ENCODE data around the gene M6PR.

The M6PR gene

DNA sequence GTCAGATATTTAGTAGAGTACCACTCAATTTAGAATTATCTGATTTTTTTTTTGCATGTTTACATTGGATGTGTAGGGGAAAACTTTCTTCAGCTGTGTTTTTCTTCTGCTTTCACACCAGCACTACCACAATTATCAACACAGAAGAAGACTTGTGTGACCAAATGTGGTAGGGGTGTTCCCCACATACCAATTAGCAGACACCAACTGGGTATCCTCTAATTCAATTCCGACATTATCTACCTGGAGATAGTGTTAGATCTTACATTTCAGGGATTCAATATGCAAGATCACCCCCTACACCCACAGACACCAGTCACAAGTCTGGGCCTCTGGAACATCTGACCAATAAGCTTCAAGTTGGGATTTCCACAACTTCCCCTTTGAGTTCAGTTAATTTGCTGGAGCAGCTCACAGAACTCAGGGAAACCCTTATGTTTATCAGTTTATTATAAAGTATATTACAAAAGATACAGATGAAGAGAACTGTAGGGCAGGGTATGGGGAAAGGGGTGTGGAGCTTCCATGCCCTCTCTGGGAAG, 35.8 kb upstream of the M6PR start:
- H3K9ac ChIP-seq = no peak overlapping the region
- TF ChIP-seq, protein P1, sequence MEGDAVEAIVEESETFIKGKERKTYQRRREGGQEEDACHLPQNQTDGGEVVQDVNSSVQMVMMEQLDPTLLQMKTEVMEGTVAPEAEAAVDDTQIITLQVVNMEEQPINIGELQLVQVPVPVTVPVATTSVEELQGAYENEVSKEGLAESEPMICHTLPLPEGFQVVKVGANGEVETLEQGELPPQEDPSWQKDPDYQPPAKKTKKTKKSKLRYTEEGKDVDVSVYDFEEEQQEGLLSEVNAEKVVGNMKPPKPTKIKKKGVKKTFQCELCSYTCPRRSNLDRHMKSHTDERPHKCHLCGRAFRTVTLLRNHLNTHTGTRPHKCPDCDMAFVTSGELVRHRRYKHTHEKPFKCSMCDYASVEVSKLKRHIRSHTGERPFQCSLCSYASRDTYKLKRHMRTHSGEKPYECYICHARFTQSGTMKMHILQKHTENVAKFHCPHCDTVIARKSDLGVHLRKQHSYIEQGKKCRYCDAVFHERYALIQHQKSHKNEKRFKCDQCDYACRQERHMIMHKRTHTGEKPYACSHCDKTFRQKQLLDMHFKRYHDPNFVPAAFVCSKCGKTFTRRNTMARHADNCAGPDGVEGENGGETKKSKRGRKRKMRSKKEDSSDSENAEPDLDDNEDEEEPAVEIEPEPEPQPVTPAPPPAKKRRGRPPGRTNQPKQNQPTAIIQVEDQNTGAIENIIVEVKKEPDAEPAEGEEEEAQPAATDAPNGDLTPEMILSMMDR (conservative IDR thresholded peaks at IDR 0.05; ENCODE audit: low read depth, low read length) = no peak
- H3K4me3 ChIP-seq (IDR thresholded peaks at IDR 0.05; ENCODE audit: insufficient read depth, low read depth, low read length) = no peak overlapping the region
- no peaks in the 10 kb centered on the region for H3K4me1 ChIP-seq (ENCODE audit: low read depth, poor library complexity, severe bottlenecking)
- no peak overlapping the region for H3K4me2 ChIP-seq
- H2AFZ ChIP-seq (ENCODE audit: low read depth) = no peak overlapping the region
- no peaks in the 10 kb centered on the region for H3K36me3 ChIP-seq (ENCODE audit: insufficient read depth)
- no peak overlapping the region for H3K27ac ChIP-seq
- H4K20me1 ChIP-seq (ENCODE audit: insufficient read depth) = no peaks in the 10 kb centered on the region
- H3K27me3 ChIP-seq (ENCODE audit: insufficient read depth, low read depth) = no peaks in the 10 kb centered on the region
- no peaks in the 10 kb centered on the region for H3K79me2 ChIP-seq (ENCODE audit: insufficient read depth, low read depth)

DNA sequence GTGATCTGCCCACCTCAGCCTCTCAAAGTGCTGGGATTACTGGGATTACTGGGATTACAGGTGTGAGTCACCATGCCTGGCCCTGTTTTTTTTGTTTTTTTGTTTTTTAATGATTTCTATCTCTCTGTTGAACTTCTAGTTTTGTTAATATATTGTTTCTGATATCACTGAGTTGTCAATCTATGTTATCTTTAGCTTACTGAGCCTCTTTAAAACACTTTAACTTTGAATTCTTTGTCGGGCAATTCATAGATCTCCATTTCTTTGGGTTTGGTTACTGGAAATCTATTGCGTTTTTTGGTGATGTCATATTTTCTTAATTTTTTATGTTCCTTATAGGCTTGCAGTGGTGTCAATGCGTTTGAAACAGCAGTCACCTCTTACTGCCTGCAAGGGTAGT, 30.7 kb upstream of the M6PR start:
- TF ChIP-seq, protein P1 (conservative IDR thresholded peaks at IDR 0.05; ENCODE audit: low read depth, low read length) = no peak
- Histone ChIP-seq H3K79me2 (ENCODE audit: insufficient read depth, low read depth) (no peaks in the 10 kb centered on the region), H3K4me1 (ENCODE audit: low read depth, poor library complexity, severe bottlenecking) (no peaks in the 10 kb centered on the region), H3K27me3 (ENCODE audit: insufficient read depth, low read depth) (no peaks in the 10 kb centered on the region), H4K20me1 (ENCODE audit: insufficient read depth) (no peaks in the 10 kb centered on the region), H3K27ac (no peak overlapping the region), H3K4me2 (no peak overlapping the region), H3K36me3 (ENCODE audit: insufficient read depth) (no peaks in the 10 kb centered on the region), H2AFZ (ENCODE audit: low read depth) (no peak overlapping the region), H3K4me3 (IDR thresholded peaks at IDR 0.05; ENCODE audit: insufficient read depth, low read depth, low read length) (no peak overlapping the region), H3K9ac (no peak overlapping the region)

DNA sequence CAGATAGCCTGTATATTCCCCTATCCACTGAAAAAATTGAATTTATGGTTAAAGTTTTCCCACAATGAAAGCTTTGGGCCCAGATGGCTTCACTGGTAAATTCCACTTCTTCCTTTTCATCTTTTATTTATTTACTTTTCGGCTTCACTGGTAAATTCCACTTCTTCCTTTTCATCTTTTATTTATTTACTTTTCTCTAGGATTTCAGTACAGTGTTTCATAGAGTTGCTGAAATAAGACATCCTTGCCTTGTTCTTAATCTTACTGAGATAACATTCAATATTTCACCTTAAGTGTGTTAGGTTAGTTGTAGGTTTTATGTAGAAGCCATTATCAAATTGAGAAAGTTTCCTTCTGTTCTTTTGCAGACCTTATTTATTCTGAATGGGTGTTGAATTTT, 21.0 kb upstream of the M6PR start:
- Histone ChIP-seq H3K4me2 (no peak overlapping the region), H2AFZ (ENCODE audit: low read depth) (no peak overlapping the region), H3K4me3 (IDR thresholded peaks at IDR 0.05; ENCODE audit: insufficient read depth, low read depth, low read length) (no peak overlapping the region), H3K79me2 (ENCODE audit: insufficient read depth, low read depth) (no peaks in the 10 kb centered on the region), H4K20me1 (ENCODE audit: insufficient read depth) (no peaks in the 10 kb centered on the region), H3K36me3 (ENCODE audit: insufficient read depth) (no peaks in the 10 kb centered on the region), H3K4me1 (ENCODE audit: low read depth, poor library complexity, severe bottlenecking) (no peaks in the 10 kb centered on the region), H3K27ac (no peak overlapping the region), H3K9ac (no peak overlapping the region), H3K27me3 (ENCODE audit: insufficient read depth, low read depth) (no peaks in the 10 kb centered on the region)
- TF ChIP-seq, protein P1 (conservative IDR thresholded peaks at IDR 0.05; ENCODE audit: low read depth, low read length) = no peak

DNA sequence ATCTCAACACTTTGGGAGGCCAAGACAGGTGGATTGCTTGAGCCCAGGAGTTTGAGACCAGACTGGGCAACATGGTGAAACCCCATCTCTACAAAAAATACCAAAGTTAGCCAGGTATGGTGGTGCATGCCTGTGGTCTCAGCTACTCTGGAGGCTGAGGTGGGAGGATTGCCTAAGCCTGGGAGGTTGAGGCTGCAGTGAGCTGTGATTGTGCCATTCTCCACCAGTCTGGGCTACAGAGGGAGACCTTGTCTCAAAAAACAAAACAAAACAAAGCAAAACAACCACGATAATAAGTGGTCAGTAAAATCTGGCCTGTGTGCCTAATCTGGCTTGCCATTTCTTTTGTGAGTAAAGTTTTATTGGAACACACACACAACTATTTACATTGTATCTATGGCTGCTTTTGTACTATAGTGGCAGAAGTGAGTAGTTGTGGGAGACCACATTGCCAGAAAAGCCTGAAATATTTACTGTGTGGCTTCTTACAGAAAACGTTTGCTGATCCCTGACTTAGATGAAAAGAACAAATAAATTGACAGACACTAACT, 20.5 kb upstream of the M6PR start:
- Histone ChIP-seq H3K36me3 (ENCODE audit: insufficient read depth) (no peaks in the 10 kb centered on the region), H3K4me1 (ENCODE audit: low read depth, poor library complexity, severe bottlenecking) (no peaks in the 10 kb centered on the region), H4K20me1 (ENCODE audit: insufficient read depth) (no peaks in the 10 kb centered on the region), H3K79me2 (ENCODE audit: insufficient read depth, low read depth) (no peaks in the 10 kb centered on the region), H3K27ac (no peak overlapping the region), H2AFZ (ENCODE audit: low read depth) (no peak overlapping the region), H3K9ac (no peak overlapping the region), H3K4me3 (IDR thresholded peaks at IDR 0.05; ENCODE audit: insufficient read depth, low read depth, low read length) (no peak overlapping the region), H3K27me3 (ENCODE audit: insufficient read depth, low read depth) (no peaks in the 10 kb centered on the region), H3K4me2 (no peak overlapping the region)
- TF ChIP-seq, protein P1 (conservative IDR thresholded peaks at IDR 0.05; ENCODE audit: low read depth, low read length) = no peak
